Lung (tissue), 12 donors: ENCODE measurements around the gene DENR. TPM values are rescaled to one million over a fixed set of nuclear protein-coding genes. Genes with fewer than 3 reads are reported as not detected.

Experiments used
- ATAC-seq: fragments of 200-7000 bp; cut with Tn5 transposase; one replicate; pipeline ENCODE4 v1.9.1; 2020; ENCODE audit warnings: moderate number of reproducible peaks; ENCODE audit not compliant: insufficient read depth, low FRiP score
- DNase-seq, 3 donors: peaks; one replicate each; pipeline ENCODE4 v3.0.0-alpha.2; 2013 to 2017
- H3K27ac ChIP-seq, 2 donors: one replicate each; pipeline ENCODE4 v1.5.1; 2013; ENCODE audit warnings: mild to moderate bottlenecking in 2 of 2, moderate library complexity in 2 of 2, control low read depth in 1 of 2, inconsistent platforms in 1 of 2, low read depth in 1 of 2, low read length in 1 of 2
- H3K27me3 ChIP-seq, 3 donors: one replicate each; pipeline ENCODE4 v1.5.1; 2013; ENCODE audit warnings: low read length in 2 of 3; ENCODE audit not compliant: control insufficient read depth in 3 of 3, insufficient read depth in 3 of 3
- H3K36me3 ChIP-seq, 4 donors: one replicate each; pipeline ENCODE4 v1.5.1; 2013; ENCODE audit warnings: low read length in 4 of 4, mild to moderate bottlenecking in 1 of 4, moderate library complexity in 1 of 4; ENCODE audit not compliant: control insufficient read depth in 4 of 4, insufficient read depth in 4 of 4
- H3K4me1 ChIP-seq, 5 donors: one replicate each; pipeline ENCODE4 v1.5.1; 2013; ENCODE audit warnings: low read length in 5 of 5, mild to moderate bottlenecking in 2 of 5, moderate library complexity in 1 of 5; ENCODE audit not compliant: control insufficient read depth in 5 of 5, insufficient read depth in 5 of 5
- H3K4me3 ChIP-seq: one replicate; pipeline ENCODE4 v1.5.1; 2013; ENCODE audit warnings: mild to moderate bottlenecking, control low read depth, moderate library complexity
- H3K9ac ChIP-seq, 2 donors: one replicate each; pipeline ENCODE4 v1.5.1; 2013; ENCODE audit warnings: low read length in 2 of 2, control low read depth in 1 of 2; ENCODE audit not compliant: insufficient read depth in 1 of 2
- H3K9me3 ChIP-seq, 4 donors: one replicate each; pipeline ENCODE4 v1.5.1; 2013; ENCODE audit warnings: low read length in 3 of 4, mild to moderate bottlenecking in 1 of 4, moderate library complexity in 1 of 4; ENCODE audit not compliant: control insufficient read depth in 4 of 4, insufficient read depth in 3 of 4
- CTCF ChIP-seq: IDR thresholded peaks from 2 replicates; pipeline ENCODE4 v1.5.1; 2012; ENCODE audit warnings: mild to moderate bottlenecking; ENCODE audit errors: control extremely low read depth, extremely low read depth
- WGBS, 2 donors: extraction: QIAGEN DNeasy Blood & Tissue Kit; methylation state at CpG; one replicate each; pipeline ENCODE4 v1.1.7; 2013; 5-methylcytosine and 5-hydroxymethylcytosine counted together
- polyA plus RNA-seq, 2 donors: library from polyadenylated mRNA; stranded (reverse); fragments of 200-250 nt; gene quantifications; one replicate each; pipeline ENCODE4 v1.2.1, GENCODE V29; 2013
- total RNA-seq, 2 donors: library from RNA; depleted of rRNA in 1 of 2; stranded (reverse); fragments of >200 nt in 1 of 2; gene quantifications; one replicate each; pipeline ENCODE4 v1.2.1, GENCODE V29; 2014 to 2021
- donor health status: control.
- donor health status: control.
- donor health status: Bipolar disorder and iron deficiency.
- donor health status: healthy.
- donor health status: DM: yes; HTN: yes; CAD: no.

Gene DENR
- total and polyA plus RNA-seq, 4 donors, result 19.5 to 40.2 (median 25.6) TPM

- H3K36me3 ChIP-seq, result no peaks in the 10 kb centered on the region
- ATAC-seq, result no peak
- H3K27ac ChIP-seq, result no peak overlapping the region
- no peaks in the 10 kb centered on the region for H3K9me3 ChIP-seq
- TF ChIP-seq CTCF, result no peak
- no peak for DNase-seq
- 90 to 94% methylated on average over 4 of the region's 4 CpGs for WGBS, 2 donors
- no peaks in the 10 kb centered on the region for H3K27me3 ChIP-seq
- H3K9ac ChIP-seq, result no peak overlapping the region
- no peaks in the 10 kb centered on the region for H3K4me1 ChIP-seq
- H3K4me3 ChIP-seq, result no peak overlapping the region
Observed at GRCh38 chr12:122732611-122733010, 20.0 kb upstream of the DENR start.

- no peak overlapping the region for H3K9ac ChIP-seq
- H3K9me3 ChIP-seq, result no peaks in the 10 kb centered on the region
- no peaks in the 10 kb centered on the region for H3K36me3 ChIP-seq
- no peak overlapping the region for H3K4me3 ChIP-seq
- no peak overlapping the region for H3K27ac ChIP-seq
- ATAC-seq (no peak), DNase-seq (no peak)
- WGBS, 2 donors, result 71 to 84% methylated on average over 7 of the region's 7 CpGs
- H3K4me1 ChIP-seq, result no peaks in the 10 kb centered on the region
- H3K27me3 ChIP-seq, result no peaks in the 10 kb centered on the region
- TF ChIP-seq CTCF, result no peak
Observed at GRCh38 chr12:122738571-122738970, 14.1 kb upstream of the DENR start.

GRCh38 chr12:122740351-122740750 is 12.3 kb upstream of the DENR start:
- Histone ChIP-seq H3K9me3 (no peaks in the 10 kb centered on the region), H3K27ac (no peak overlapping the region), H3K4me1 (no peaks in the 10 kb centered on the region), H3K27me3 (no peaks in the 10 kb centered on the region), H3K9ac (no peak overlapping the region), H3K4me3 (no peak overlapping the region), H3K36me3 (no peaks in the 10 kb centered on the region)
- DNase-seq, result no peak
- ATAC-seq, result no peak
- TF ChIP-seq CTCF, result no peak
- 90 to 92% methylated on average over 7 of the region's 7 CpGs for WGBS, 2 donors

- Histone ChIP-seq H3K27ac (no peak overlapping the region), H3K9ac (no peak overlapping the region)
- no peak for DNase-seq
Observed at GRCh38 chr12:122743895-122744525, 8.6 kb upstream of the DENR start.

More at GRCh38 chr12:122743895-122744525, 8.6 kb upstream of the DENR start:
- no peak for ATAC-seq
- Histone ChIP-seq H3K27me3 (no peaks in the 10 kb centered on the region), H3K36me3 (no peaks in the 10 kb centered on the region), H3K4me1 (no peaks in the 10 kb centered on the region), H3K9me3 (no peaks in the 10 kb centered on the region), H3K4me3 (no peak overlapping the region)
- TF ChIP-seq CTCF, result no peak
- WGBS, 2 donors, result 50 to 80% methylated on average over 7 of the region's 7 CpGs
